HL-60 (cell line): ENCODE results near the gene RUSF1.

Experiments
- DNase-seq, 2 experiments: peaks; one replicate each; pipeline ENCODE4 v3.0.0-alpha.2; 2010 to 2020; ENCODE audit warnings: low read depth in 1 of 2, low spot score in 1 of 2
- H3K27ac ChIP-seq: fragments of 250-450 bp; sonication (Bioruptor Pico); replicated peaks from 2 replicates; pipeline ENCODE4 v1.5.1; 2020; ENCODE audit warnings: mild to moderate bottlenecking, moderate library complexity
- H3K27me3 ChIP-seq: fragments of 250-450 bp; sonication (Bioruptor Pico); 2 replicates; pipeline ENCODE4 v1.5.1; 2021; ENCODE audit warnings: mild to moderate bottlenecking, moderate library complexity; ENCODE audit not compliant: insufficient read depth, poor library complexity, severe bottlenecking
- H3K4me3 ChIP-seq: replicated peaks from 2 replicates; pipeline ENCODE4 v1.5.1; 2011; ENCODE audit warnings: mild to moderate bottlenecking, control low read depth, low read length; ENCODE audit not compliant: insufficient read depth
- GABPA ChIP-seq: IDR thresholded peaks from 2 replicates; pipeline ENCODE4 v1.6.1; 2012; ENCODE audit warnings: low read depth
- POLR2AphosphoS5 ChIP-seq: IDR thresholded peaks from 2 replicates; pipeline ENCODE4 v1.6.1; 2012; ENCODE audit warnings: low read depth
- SPI1 ChIP-seq: IDR thresholded peaks from 2 replicates; pipeline ENCODE4 v1.6.1; 2012; ENCODE audit warnings: low read depth, mild to moderate bottlenecking, borderline replicate concordance
- TF ChIP-seq, protein P1 (sequence below): IDR thresholded peaks from one replicate; pipeline ENCODE4 v1.5.1; 2011; ENCODE audit warnings: low read length, control low read depth, inconsistent platforms; ENCODE audit not compliant: insufficient read depth
- TF ChIP-seq, protein P2 (sequence below): IDR thresholded peaks from 2 replicates; pipeline ENCODE4 v1.6.1; 2012; ENCODE audit warnings: low read depth; ENCODE audit not compliant: insufficient replicate concordance

Gene RUSF1

DNA sequence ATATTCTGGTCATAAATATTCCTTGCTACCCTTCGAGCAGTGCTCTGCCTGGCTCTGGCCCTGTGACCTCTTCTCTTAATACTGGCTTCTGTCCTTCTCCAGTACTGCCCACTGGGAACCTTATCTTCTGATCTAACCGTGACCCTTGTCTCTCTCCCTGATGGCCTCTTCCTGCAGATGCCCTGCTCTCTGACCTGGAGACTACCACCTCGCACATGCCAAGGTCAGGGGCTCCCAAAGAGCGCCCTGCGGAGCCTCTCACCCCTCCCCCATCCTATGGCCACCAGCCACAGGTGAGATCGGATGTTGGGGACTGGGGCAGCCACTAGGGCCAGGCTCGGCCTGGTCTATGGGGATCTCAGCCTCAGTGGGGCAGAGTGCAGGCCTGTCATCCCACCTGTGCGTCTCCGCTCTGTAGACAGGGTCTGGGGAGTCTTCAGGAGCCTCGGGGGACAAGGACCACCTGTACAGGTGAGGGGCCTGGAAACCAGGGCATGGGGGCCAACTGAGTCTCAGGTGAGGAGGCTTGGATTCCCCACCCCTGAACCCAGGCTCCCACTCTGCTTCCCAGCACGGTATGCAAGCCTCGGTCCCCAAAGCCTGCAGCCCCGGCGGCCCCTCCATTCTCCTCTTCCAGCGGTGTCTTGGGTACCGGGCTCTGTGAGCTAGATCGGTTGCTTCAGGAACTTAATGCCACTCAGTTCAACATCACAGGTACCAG is 34.8 kb downstream of the RUSF1 start:
- H3K4me3 ChIP-seq, result no peak overlapping the region

DNA sequence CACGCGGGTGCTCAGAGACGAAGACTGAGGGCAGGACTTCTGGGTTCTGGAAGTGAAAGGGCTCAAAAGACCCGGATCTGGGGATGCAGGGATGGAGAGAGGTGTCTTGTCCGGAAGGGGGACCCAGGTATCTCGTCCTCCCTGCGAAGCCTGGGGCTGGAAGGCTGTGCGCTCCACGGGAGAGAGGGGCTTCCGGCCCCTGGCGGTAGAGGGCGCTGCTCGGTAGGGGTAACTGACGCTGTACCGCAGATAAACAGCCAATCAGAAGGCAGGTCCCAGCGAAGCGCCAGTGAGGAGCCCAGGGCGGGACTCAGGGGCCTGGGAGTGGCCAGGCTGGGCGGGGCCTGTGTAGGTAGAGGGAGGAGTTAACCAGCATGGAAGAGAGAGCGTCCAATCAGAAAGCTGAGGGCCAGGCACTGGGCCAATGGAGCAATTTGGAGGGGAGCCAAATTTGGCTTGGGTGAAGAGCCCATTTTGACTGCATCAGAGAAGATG is 35.4 kb downstream of the RUSF1 start:
- DNase-seq, result no peak
- TF ChIP-seq GABPA (no peak), SPI1 (no peak), POLR2AphosphoS5 (no peak)
- TF ChIP-seq, protein P1, sequence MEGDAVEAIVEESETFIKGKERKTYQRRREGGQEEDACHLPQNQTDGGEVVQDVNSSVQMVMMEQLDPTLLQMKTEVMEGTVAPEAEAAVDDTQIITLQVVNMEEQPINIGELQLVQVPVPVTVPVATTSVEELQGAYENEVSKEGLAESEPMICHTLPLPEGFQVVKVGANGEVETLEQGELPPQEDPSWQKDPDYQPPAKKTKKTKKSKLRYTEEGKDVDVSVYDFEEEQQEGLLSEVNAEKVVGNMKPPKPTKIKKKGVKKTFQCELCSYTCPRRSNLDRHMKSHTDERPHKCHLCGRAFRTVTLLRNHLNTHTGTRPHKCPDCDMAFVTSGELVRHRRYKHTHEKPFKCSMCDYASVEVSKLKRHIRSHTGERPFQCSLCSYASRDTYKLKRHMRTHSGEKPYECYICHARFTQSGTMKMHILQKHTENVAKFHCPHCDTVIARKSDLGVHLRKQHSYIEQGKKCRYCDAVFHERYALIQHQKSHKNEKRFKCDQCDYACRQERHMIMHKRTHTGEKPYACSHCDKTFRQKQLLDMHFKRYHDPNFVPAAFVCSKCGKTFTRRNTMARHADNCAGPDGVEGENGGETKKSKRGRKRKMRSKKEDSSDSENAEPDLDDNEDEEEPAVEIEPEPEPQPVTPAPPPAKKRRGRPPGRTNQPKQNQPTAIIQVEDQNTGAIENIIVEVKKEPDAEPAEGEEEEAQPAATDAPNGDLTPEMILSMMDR, result no peak
- TF ChIP-seq, protein P2, sequence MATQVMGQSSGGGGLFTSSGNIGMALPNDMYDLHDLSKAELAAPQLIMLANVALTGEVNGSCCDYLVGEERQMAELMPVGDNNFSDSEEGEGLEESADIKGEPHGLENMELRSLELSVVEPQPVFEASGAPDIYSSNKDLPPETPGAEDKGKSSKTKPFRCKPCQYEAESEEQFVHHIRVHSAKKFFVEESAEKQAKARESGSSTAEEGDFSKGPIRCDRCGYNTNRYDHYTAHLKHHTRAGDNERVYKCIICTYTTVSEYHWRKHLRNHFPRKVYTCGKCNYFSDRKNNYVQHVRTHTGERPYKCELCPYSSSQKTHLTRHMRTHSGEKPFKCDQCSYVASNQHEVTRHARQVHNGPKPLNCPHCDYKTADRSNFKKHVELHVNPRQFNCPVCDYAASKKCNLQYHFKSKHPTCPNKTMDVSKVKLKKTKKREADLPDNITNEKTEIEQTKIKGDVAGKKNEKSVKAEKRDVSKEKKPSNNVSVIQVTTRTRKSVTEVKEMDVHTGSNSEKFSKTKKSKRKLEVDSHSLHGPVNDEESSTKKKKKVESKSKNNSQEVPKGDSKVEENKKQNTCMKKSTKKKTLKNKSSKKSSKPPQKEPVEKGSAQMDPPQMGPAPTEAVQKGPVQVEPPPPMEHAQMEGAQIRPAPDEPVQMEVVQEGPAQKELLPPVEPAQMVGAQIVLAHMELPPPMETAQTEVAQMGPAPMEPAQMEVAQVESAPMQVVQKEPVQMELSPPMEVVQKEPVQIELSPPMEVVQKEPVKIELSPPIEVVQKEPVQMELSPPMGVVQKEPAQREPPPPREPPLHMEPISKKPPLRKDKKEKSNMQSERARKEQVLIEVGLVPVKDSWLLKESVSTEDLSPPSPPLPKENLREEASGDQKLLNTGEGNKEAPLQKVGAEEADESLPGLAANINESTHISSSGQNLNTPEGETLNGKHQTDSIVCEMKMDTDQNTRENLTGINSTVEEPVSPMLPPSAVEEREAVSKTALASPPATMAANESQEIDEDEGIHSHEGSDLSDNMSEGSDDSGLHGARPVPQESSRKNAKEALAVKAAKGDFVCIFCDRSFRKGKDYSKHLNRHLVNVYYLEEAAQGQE, result no peak
- Histone ChIP-seq H3K27ac (no peak overlapping the region), H3K4me3 (no peak overlapping the region), H3K27me3 (peaks cover 31% of the 10 kb centered on the region)

More for the DNA sequence above, 34.8 kb downstream of the RUSF1 start:
- TF ChIP-seq GABPA (no peak), SPI1 (no peak), POLR2AphosphoS5 (no peak)
- TF ChIP-seq, protein P2, result no peak
- TF ChIP-seq, protein P1, result no peak
- Histone ChIP-seq H3K27ac (no peak overlapping the region), H3K27me3 (peaks cover 31% of the 10 kb centered on the region)
- no peak for DNase-seq

- H3K27me3 ChIP-seq, result peaks cover 31% of the 10 kb centered on the region
- TF ChIP-seq, protein P2, result no peak
- no peak for TF ChIP-seq POLR2AphosphoS5
- TF ChIP-seq, protein P1, result no peak
- TF ChIP-seq GABPA, result no peak
- TF ChIP-seq SPI1, result no peak
- H3K27ac ChIP-seq, result no peak within 1 kb of the TSS
- no peak for DNase-seq
- no peak within 1 kb of the TSS; the same call in 1 of the 2 replicates for H3K4me3 ChIP-seq
Measured at GRCh38 chr16:31471875-31472708, 36.1 kb downstream of the RUSF1 start, which contains the start of gene TGFB1I1. Gene TGFB1I1, plus strand, starts transcription at chr16:31472152. Its CDS starts 37 bp downstream, at chr16:31472189.
